Mesothelial cell of epicardium (in vitro differentiated cells): ENCODE results near the gene MAPK8IP2. TPM values are rescaled to one million over a fixed set of nuclear protein-coding genes. Genes with fewer than 3 reads are reported as not detected.
"Not testable (repeated sequence)": the region's sequence is repeated elsewhere in the genome, so short reads cannot be mapped to it uniquely, and the experiment has no call there.

Experiments used
- DNase-seq, 2 experiments: peaks; one replicate each; pipeline ENCODE4 v3.0.0; 2021; ENCODE audit warnings: low spot score in 2 of 2; ENCODE audit not compliant: unreplicated experiment in 2 of 2
- H3K27ac Mint-ChIP-seq: 2 replicates; pipeline ENCODE4 v1.8.0; 2021; ENCODE audit warnings: mixed read lengths
- H3K27me3 Mint-ChIP-seq: 2 replicates; pipeline ENCODE4 v1.8.0; 2021; ENCODE audit warnings: low read depth, mixed read lengths
- H3K36me3 Mint-ChIP-seq: 2 replicates; pipeline ENCODE4 v1.8.0; 2021; ENCODE audit warnings: mixed read lengths
- H3K4me1 Mint-ChIP-seq: 2 replicates; pipeline ENCODE4 v1.8.0; 2021; ENCODE audit warnings: mixed read lengths
- H3K4me3 Mint-ChIP-seq: 2 replicates; pipeline ENCODE4 v1.8.0; 2021; ENCODE audit warnings: mild to moderate bottlenecking, moderate library complexity, mixed read lengths
- H3K9me3 Mint-ChIP-seq: 2 replicates; pipeline ENCODE4 v1.8.0; 2021; ENCODE audit warnings: mixed read lengths
- CTCF ChIP-seq: fragments of 200-600 bp; sonication (generic); IDR thresholded peaks from one replicate; pipeline ENCODE4 v1.5.0; 2021; ENCODE audit warnings: antibody characterized with exemption; ENCODE audit not compliant: unreplicated experiment
- total RNA-seq: library from RNA; stranded (reverse); gene quantifications from 3 replicates; pipeline ENCODE4 v1.2.1, GENCODE V29; 2021

Gene MAPK8IP2
- total RNA-seq, 1 donor from 2014 or later, result 3.2 TPM

- Mint-ChIP-seq H3K4me1 (peaks cover 2% of the 10 kb centered on the region), H3K36me3 (no peaks in the 10 kb centered on the region), H3K27ac (no peak overlapping the region), H3K9me3 (no peaks in the 10 kb centered on the region), H3K27me3 (peaks cover 71% of the 10 kb centered on the region), H3K4me3 (no peak overlapping the region)
- TF ChIP-seq CTCF, result no peak
- no peak for DNase-seq
Observed at GRCh38 chr22:50606165-50606945, 5.8 kb downstream of the MAPK8IP2 start.

GRCh38 chr22:50606946-50607658 lies 6.5 kb downstream of the MAPK8IP2 start:
- H3K4me3 Mint-ChIP-seq, result no peak overlapping the region
- peaks cover 71% of the 10 kb centered on the region for H3K27me3 Mint-ChIP-seq
- no peak for TF ChIP-seq CTCF
- H3K36me3 Mint-ChIP-seq, result no peaks in the 10 kb centered on the region
- H3K9me3 Mint-ChIP-seq, result no peaks in the 10 kb centered on the region
- no peaks in the 10 kb centered on the region for H3K4me1 Mint-ChIP-seq
- H3K27ac Mint-ChIP-seq, result no peak overlapping the region
- no peak for DNase-seq

GRCh38 chr22:50607659-50608020 lies 7.0 kb downstream of the MAPK8IP2 start:
- Mint-ChIP-seq H3K27me3 (peaks cover 71% of the 10 kb centered on the region), H3K36me3 (no peaks in the 10 kb centered on the region), H3K4me3 (no peak overlapping the region), H3K4me1 (no peaks in the 10 kb centered on the region), H3K27ac (no peak overlapping the region), H3K9me3 (no peaks in the 10 kb centered on the region)
- TF ChIP-seq CTCF, result no peak
- DNase-seq, result no peak

DNA sequence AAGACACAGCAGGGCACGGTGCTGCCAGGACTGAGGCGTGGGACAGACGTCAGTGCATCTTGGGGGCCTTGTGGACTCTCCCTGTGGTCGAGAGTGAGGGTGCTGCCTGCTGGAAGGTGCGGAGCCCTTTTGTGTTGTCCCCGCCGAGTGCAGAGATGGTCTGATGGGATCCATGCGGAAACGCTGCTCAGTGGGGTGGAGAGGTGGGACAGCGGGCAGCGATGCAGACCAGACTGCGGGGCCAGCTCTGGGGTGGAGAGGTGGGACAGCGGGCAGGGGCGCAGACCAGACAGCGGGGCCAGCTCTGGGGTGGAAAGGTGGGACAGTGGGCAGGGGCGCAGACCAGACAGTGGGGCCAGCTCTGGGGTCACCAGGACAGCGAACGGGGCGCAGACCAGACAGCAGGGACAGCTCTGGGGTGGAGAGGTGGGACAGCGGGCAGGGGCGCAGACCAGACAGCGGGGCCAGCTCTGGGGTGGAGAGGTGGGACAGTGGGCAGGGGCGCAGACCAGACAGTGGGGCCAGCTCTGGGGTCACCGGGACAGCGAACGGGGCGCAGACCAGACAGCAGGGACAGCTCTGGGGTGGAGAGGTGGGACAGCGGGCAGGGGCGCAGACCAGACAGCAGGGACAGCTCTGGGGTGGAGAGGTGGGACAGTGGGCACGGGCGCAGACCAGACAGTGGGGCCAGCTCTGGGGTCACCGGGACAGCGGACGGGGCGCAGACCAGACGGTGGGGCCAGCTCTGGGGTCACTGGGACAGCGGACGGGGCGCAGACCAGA lies 7.7 kb downstream of the MAPK8IP2 start:
- not testable (repeated sequence) for H3K4me3 Mint-ChIP-seq, H3K4me1 Mint-ChIP-seq, H3K36me3 Mint-ChIP-seq, DNase-seq, H3K27ac Mint-ChIP-seq, H3K9me3 Mint-ChIP-seq
- peaks cover 71% of the 10 kb centered on the region for H3K27me3 Mint-ChIP-seq

DNA sequence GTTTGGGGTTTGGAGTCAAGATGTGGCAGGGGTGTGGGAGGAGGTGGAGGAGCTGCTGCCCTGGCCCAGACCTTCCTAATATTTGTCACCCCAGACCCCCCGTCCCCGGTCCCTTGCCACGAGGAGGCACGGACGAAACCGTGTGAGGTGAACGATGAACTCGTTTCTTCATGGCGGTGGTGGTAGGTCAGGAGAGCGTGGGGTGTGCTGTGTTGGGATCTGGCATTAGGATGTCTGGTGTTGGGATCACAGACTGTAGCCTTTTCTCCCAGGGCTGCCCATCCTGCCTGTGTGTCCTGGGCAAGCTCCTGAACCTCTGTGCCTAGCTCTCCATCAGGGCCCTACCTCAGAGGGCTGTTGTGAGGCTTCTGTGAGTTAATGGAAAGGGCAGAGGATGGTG lies 8.4 kb downstream of the MAPK8IP2 start:
- no peak overlapping the region for H3K27ac Mint-ChIP-seq
- H3K9me3 Mint-ChIP-seq, result no peaks in the 10 kb centered on the region
- H3K27me3 Mint-ChIP-seq, result peaks cover 76% of the 10 kb centered on the region
- no peak overlapping the region for H3K4me3 Mint-ChIP-seq
- no peak for TF ChIP-seq CTCF
- DNase-seq, result no peak
- H3K4me1 Mint-ChIP-seq, result no peaks in the 10 kb centered on the region
- no peaks in the 10 kb centered on the region for H3K36me3 Mint-ChIP-seq

GRCh38 chr22:50609599-50609998 lies 9.0 kb downstream of the MAPK8IP2 start:
- H3K27me3 Mint-ChIP-seq, result peaks cover 80% of the 10 kb centered on the region
- H3K4me1 Mint-ChIP-seq, result no peaks in the 10 kb centered on the region

More at GRCh38 chr22:50609599-50609998, 9.0 kb downstream of the MAPK8IP2 start:
- Mint-ChIP-seq H3K27ac (no peak overlapping the region), H3K4me3 (no peak overlapping the region), H3K36me3 (no peaks in the 10 kb centered on the region), H3K9me3 (no peaks in the 10 kb centered on the region)
- no peak for TF ChIP-seq CTCF
- DNase-seq, result no peak
